Measurements from ENCODE around the gene NPHP4. TPM values are rescaled to one million over a fixed set of nuclear protein-coding genes. Genes with fewer than 3 reads are reported as not detected.
A peak's percentile ranks its signal among the peaks of the same experiment; 100 is the strongest.

NPHP4 gene
- polyA plus RNA-seq, result 0.71 TPM

DNA sequence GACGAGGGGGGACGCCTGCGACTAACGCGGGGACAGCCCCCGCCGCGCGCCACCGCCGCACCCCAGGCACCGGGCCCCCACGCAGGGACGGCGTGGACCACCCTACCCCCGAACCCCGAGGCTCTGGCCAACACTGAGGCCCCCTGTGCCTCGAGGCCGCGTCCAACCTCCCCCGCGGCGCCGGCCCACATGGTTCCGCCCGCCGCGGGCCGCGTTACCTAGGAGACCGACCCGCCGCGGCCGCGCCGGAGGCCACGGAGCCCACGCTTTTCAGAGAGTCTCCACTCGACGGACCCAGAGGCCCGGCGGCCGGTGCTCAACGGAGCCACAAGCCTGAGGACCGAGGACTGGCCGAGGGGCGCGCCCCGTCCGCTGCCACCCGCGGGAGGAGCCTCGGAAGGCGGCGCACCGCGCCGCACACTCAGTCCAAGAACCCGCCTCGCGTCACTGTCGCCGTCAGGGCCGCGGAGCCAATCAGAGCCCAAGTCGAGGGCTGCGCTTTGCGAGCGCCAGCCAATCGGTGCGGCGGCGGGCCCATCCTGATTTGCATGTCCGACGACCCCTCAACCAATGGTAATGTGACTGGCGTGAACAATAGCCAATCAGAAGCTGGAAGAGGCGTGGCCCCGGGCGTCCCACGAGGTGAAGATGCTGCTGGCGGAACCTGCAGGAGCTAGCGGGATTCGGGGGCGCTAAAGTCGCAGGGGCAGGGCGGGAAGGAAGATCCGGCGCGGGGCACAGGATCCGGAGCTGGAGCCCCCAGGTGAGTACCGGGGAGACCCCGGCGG lies at the start of gene NPHP4:
NPHP4 (minus strand) TSS at position 400 of the 788 bp plus-strand sequence. CDS start 6,136 bp downstream, outside the sequence.
- Mint-ChIP-seq H3K9me3 (no peaks in the 10 kb centered on the region), H3K36me3 (no peaks in the 10 kb centered on the region), H3K4me3 (peak within 1 kb of the TSS; percentile 94 to 98 (median 96)), H3K27me3 (peaks cover 2% of the 10 kb centered on the region), H3K27ac (peak within 1 kb of the TSS; percentile 88 to 97 (median 94)), H3K4me1 (peaks cover 17 to 24% (median 19%) of the 10 kb centered on the region in 3 donors)

DNA sequence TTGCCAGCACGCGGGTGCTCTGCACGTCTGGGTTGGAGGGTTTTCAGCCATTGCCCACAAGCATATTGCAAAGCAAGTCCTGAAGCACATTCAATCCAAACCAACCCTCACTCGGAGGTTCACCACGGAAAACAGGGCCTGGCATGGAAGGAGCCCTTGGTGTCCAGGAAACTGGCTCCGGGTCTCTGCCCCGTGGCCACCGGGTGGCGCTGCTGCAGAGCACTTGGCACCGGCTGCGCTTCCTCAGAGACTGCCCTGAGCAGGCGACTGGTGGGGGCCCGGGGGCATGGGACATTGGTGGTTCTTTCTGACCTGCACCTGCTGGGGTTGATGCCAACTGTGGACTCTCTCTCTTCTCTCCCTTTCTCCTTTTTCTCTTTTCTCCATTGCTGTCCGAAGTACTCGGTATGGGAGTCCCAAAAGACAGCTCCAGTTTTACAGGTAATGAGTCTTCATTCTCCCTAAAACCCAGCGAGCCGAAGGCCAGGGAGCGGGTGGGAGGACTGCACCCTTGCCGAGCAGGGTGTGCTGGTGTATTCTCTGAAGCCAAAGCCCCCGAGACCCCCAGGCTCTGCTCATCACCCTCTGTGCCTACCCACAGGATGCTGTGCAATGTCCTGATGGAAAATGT lies 49.3 kb upstream of the NPHP4 start:
- Mint-ChIP-seq H3K4me3 (no peak overlapping the region), H3K36me3 (no peaks in the 10 kb centered on the region), H3K27me3 (no peaks in the 10 kb centered on the region), H3K9me3 (no peaks in the 10 kb centered on the region), H3K27ac (no peak overlapping the region), H3K4me1 (peaks cover 7 to 12% (median 8%) of the 10 kb centered on the region in 3 donors)

DNA sequence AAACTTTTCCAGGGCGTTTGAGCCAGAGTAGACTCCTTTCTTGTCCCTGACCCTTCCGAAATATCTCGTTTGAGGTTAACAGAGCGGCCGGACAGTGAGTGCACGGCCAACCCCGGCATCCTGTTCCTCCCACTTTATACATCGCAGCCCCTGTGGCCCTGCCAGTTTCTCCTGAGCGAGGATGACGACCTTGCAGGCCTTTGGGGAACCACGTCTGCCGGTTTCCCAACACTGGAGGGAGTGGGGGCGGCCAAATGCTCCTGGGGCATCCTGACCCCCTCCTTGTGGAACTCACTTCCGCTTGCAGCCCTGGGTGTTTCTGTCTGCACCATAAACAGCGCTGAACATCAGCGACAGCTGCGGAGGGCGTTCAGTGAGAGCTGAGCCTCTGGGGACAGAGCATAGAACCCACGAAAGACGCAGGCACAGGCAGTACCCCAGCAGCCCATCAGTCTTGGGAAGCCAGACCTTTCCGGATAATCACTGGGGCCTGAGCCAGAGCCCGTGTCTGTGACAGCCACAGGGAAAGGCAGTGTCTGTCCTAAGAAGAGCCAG lies 48.7 kb upstream of the NPHP4 start:
- H3K4me3 Mint-ChIP-seq, result no peak overlapping the region
- H3K9me3 Mint-ChIP-seq, result no peaks in the 10 kb centered on the region
- H3K27me3 Mint-ChIP-seq, result no peaks in the 10 kb centered on the region
- H3K4me1 Mint-ChIP-seq, result peaks cover 7 to 15% (median 11%) of the 10 kb centered on the region in 3 donors
- no peaks in the 10 kb centered on the region for H3K36me3 Mint-ChIP-seq
- peak overlapping the region in 1 of 3 donors; percentile 23 for H3K27ac Mint-ChIP-seq

DNA sequence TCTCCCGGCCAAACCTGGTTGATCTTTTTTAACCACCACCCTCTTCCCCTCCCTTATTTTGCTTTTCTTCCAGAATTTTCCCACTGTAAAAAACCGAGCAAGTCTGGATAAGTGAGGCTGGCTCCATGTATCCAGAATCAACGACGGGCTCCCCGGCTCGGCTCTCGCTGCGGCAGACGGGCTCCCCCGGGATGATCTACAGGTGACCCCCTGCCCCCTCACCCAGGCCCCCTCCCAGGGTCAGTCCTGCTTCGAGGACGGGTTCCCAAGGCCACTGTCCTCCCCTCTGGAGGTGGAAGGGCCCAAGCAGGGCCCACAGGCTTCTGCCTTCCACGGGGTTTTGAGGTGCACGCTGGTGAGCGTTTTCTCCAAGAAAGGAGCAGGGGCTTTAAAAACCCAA lies 48.2 kb upstream of the NPHP4 start:
- no peak overlapping the region for H3K27ac Mint-ChIP-seq
- H3K36me3 Mint-ChIP-seq, result no peaks in the 10 kb centered on the region
- no peaks in the 10 kb centered on the region for H3K27me3 Mint-ChIP-seq

DNA sequence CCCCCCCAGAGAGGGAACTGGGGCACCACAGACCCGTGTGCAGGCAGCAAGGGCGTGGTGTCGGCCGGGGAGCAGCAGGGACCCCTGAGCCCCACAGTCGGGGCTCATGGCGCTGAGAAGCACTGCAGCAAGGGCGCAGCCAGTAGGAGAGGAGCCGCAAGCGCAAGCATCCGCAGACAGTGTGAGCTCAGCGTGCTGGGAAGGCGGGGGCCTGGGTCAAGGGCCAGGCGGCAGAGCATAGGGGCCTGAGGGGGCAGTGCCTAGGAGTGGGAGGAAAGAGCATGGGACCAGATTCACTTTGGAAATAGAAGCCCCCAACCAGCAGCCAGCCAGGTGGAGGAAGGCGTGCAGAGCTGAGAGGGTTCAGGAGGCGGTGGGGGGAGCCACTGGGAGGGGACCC lies 46.8 kb upstream of the NPHP4 start:
- peaks cover 1% of the 10 kb centered on the region for H3K36me3 Mint-ChIP-seq
- peaks cover 7 to 19% (median 17%) of the 10 kb centered on the region in 3 donors for H3K4me1 Mint-ChIP-seq
- peak overlapping the region in 1 of 3 donors; percentile 71 for H3K27ac Mint-ChIP-seq
- no peaks in the 10 kb centered on the region for H3K9me3 Mint-ChIP-seq
- H3K4me3 Mint-ChIP-seq, result no peak overlapping the region
- H3K27me3 Mint-ChIP-seq, result no peaks in the 10 kb centered on the region

More for the DNA sequence above, 48.2 kb upstream of the NPHP4 start:
- Mint-ChIP-seq H3K9me3 (no peaks in the 10 kb centered on the region), H3K4me3 (no peak overlapping the region), H3K4me1 (peaks cover 7 to 15% (median 15%) of the 10 kb centered on the region in 3 donors)

DNA sequence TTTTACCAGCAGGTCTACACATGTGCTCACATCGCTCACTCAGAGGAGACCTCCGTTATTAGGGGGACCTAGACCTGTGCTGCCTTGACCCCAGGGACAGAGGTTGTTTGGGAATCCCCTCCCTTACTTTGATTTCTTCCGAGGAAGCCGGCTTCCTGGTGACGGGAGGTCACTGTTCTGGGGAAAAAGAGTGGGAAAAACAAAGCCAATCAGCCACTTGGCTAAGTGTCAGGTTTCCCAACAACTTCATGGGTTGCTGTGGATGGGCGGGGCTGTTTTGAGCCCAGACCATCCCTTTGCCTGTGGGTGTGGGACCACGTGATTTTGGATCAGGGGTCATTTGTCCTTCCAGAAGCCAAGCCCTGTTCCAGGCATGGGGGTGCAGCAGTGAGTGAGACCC lies 46.4 kb upstream of the NPHP4 start:
- Mint-ChIP-seq H3K36me3 (peaks cover 1% of the 10 kb centered on the region), H3K9me3 (no peaks in the 10 kb centered on the region), H3K27ac (peak overlapping the region in 1 of 3 donors; percentile 71), H3K4me3 (no peak overlapping the region), H3K4me1 (peaks cover 7 to 19% (median 17%) of the 10 kb centered on the region in 3 donors), H3K27me3 (no peaks in the 10 kb centered on the region)

DNA sequence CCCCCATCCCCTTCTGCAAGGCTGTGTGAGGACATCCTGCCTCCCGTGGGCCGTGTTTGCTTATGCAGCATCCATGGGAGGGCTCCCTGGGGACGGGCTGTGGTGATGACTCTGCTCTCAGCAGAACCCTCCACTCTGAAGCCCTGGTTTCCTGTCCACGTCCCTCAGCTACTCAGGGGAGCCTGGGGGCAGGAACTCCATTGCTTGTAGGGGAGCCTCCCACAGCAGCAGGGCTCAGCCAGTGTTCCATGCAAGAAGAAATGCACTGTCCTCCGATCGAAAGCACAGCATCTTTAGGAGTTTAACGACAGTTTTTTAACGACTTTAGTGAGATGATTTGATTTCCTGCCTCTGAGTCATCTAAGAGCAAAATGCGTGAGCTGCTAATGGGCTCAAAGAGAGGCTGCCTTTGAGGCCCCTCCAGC lies 45.1 kb upstream of the NPHP4 start:
- Mint-ChIP-seq H3K36me3 (peaks cover 6% of the 10 kb centered on the region), H3K4me3 (no peak overlapping the region), H3K27ac (peak overlapping the region in 1 of 3 donors; percentile 28), H3K27me3 (no peaks in the 10 kb centered on the region), H3K9me3 (no peaks in the 10 kb centered on the region), H3K4me1 (peaks cover 12 to 27% (median 22%) of the 10 kb centered on the region in 3 donors)

DNA sequence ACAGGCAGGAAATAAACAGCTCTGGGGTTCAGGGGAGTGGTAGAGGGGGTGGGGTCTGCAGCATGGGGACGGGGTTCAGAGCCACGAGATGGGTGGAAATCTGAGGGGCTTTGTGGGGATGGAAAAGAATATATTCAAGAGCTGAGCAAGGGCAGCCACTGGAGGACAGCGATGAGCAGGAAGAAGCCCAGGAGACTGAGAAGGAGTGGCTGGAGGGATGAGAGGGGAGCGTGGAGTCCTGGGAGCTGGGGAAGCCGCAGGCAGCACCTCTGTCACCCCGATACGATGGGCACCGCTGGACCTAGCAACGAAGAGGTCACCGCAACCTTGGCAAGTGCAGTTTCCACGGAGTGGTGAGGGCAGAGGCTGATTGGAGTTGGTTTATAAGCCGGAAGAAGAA lies 43.5 kb upstream of the NPHP4 start:
- Mint-ChIP-seq H3K36me3 (peaks cover 6% of the 10 kb centered on the region), H3K27ac (no peak overlapping the region), H3K27me3 (no peaks in the 10 kb centered on the region), H3K4me1 (peaks cover 17 to 32% (median 25%) of the 10 kb centered on the region in 3 donors), H3K4me3 (no peak overlapping the region), H3K9me3 (no peaks in the 10 kb centered on the region)

DNA sequence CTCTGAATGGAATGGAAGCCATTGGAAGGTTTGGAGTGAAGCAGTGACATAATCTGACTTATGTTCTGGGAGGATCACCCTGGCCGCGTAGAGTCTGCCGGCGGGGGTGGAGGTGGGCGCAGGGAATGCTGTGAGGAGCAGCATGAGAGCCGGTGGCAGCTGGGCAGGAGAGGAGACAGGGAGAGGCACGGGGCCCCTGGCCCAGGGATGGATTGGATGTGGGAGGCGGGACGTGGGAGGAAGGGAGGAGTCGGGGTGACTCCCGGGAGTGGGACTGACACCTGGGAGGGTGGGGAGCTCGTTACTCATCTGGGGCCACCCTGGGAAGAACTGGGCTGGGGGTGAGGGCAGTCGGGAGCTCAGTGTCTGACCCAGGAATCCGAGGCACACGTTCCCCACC lies 43.1 kb upstream of the NPHP4 start:
- H3K9me3 Mint-ChIP-seq, result no peaks in the 10 kb centered on the region
- peaks cover 6% of the 10 kb centered on the region for H3K36me3 Mint-ChIP-seq
- no peak overlapping the region for H3K4me3 Mint-ChIP-seq
- peaks cover 21 to 36% (median 29%) of the 10 kb centered on the region in 3 donors for H3K4me1 Mint-ChIP-seq
- H3K27me3 Mint-ChIP-seq, result no peaks in the 10 kb centered on the region
- H3K27ac Mint-ChIP-seq, result peak overlapping the region in 1 of 3 donors; percentile 37

DNA sequence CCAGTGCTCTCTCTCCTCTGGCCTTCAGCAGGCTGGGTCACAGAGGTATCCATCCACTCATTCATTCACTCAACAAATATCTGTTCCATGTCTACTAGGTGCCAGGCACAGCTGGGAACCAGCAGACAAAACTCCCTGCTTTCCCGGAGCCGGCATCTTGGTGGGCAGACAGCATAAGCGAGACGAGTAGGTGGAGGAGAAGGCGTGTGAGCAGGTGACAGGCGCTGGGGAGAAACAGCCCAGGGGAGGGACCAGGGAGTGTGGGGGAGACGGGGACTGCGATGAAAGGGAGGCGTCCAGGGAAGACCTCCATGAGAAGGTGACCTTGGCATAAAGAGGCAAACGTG lies 42.5 kb upstream of the NPHP4 start:
- no peaks in the 10 kb centered on the region for H3K27me3 Mint-ChIP-seq
- peaks cover 6% of the 10 kb centered on the region for H3K36me3 Mint-ChIP-seq
- H3K9me3 Mint-ChIP-seq, result no peaks in the 10 kb centered on the region
- H3K4me3 Mint-ChIP-seq, result no peak overlapping the region
- peak overlapping the region in 2 of 3 donors; percentile 37 to 85 for H3K27ac Mint-ChIP-seq
- H3K4me1 Mint-ChIP-seq, result peaks cover 22 to 42% (median 32%) of the 10 kb centered on the region in 3 donors

DNA sequence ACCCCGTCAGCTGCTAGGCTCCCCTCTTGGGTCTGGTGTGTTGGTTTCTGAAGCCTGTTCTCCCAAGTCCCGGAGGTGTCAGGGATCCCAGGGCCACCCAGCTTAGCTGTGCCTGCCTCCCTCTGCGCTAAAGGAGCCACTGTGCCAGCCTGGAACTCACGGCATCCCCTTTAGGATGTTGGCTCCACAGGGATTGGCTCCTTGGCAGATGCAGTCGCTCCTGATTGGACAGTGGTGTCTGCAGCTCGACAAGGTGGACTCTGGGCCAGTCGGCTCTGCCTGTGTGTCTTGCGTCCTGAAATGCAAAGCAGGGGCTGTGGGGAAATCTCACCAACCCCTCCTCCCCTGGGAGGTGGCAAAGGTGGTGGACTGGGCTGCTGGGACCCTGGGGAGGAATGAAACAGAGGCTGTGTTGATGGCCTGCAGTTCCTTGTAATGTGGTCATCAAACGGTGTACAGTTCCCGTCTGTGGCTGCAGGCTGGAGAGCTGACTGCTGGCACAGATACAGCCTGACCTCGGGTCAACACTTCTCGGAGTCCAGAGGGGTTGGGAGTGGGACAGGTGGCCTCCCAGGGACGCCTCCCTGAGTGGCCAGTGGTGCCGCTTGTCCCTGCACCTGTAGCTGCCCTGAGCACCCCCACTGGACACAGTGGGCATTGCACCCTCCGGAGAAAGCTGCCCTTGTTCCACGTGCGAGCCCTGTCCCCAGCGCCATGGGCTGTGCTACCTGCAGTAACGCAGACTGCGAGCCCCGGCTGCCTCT lies 41.9 kb upstream of the NPHP4 start:
- Mint-ChIP-seq H3K4me3 (no peak overlapping the region), H3K4me1 (peaks cover 22 to 45% (median 34%) of the 10 kb centered on the region in 3 donors), H3K27me3 (no peaks in the 10 kb centered on the region), H3K9me3 (no peaks in the 10 kb centered on the region), H3K36me3 (peaks cover 6% of the 10 kb centered on the region), H3K27ac (no peak overlapping the region)

DNA sequence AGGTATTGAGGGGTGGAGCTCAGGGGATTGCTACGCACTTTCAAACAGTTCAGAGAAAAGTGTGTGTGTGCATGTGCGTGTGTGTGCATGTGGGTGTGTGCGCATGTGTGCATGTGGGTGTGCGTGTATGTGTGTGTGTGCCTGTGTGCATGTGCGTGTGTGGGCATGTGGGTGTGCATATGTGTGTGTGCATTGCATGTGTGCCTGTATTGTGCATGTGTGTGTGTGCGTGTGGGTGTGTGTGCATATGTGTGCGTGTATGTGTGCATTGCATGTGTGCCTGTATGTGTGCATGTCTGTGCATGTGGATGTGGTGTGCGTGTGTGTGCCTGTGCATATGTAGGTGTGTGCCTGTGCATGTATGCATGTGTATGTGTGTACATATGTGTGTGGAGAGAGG lies 40.9 kb upstream of the NPHP4 start:
- H3K4me3 Mint-ChIP-seq, result no peak overlapping the region
- H3K9me3 Mint-ChIP-seq, result no peaks in the 10 kb centered on the region
- H3K27me3 Mint-ChIP-seq, result no peaks in the 10 kb centered on the region
- peaks cover 6% of the 10 kb centered on the region for H3K36me3 Mint-ChIP-seq
- peak overlapping the region in 1 of 3 donors; percentile 55 for H3K27ac Mint-ChIP-seq
- peaks cover 28 to 54% (median 38%) of the 10 kb centered on the region in 3 donors for H3K4me1 Mint-ChIP-seq

DNA sequence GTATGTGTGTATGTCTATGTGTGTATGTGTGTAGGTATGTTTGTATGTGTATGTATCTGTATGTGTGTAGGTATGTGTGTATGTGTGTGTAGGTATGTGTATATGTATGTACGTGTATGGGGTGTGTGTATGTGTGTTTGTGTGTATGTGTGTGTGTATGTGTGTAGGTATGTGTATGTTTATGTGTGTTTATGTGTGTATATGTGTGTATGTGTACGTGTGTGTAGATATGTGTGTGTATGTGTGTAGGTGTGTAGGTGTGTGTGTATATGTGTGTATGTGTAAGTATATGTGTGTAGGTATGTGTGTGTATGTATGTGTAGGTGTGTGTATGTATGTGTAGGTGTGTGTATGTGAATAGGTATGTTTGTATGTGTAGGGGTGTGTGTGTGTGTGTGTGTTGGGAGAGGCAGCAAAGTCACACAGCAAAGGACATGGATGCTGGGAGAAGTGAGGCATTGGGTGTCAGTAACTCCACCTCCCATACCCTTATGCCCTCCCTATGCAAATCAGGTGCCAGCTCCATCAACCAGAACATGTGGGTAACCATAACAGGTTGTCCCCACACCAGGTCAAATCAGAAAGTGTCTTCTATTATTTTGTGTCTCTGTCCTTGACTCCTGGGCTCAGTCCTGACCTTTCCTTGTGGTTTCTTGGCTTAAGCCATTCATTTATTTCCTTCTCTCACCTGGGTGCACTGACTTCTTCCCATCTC lies 38.5 kb upstream of the NPHP4 start:
- Mint-ChIP-seq H3K4me1 (peaks cover 30 to 51% (median 36%) of the 10 kb centered on the region in 3 donors), H3K36me3 (peaks cover 6% of the 10 kb centered on the region), H3K9me3 (no peaks in the 10 kb centered on the region), H3K4me3 (peak overlapping the region in 3 of 4 donors; percentile 12 to 50 (median 35)), H3K27me3 (no peaks in the 10 kb centered on the region), H3K27ac (peak overlapping the region in 2 of 3 donors; percentile 59 to 60)

DNA sequence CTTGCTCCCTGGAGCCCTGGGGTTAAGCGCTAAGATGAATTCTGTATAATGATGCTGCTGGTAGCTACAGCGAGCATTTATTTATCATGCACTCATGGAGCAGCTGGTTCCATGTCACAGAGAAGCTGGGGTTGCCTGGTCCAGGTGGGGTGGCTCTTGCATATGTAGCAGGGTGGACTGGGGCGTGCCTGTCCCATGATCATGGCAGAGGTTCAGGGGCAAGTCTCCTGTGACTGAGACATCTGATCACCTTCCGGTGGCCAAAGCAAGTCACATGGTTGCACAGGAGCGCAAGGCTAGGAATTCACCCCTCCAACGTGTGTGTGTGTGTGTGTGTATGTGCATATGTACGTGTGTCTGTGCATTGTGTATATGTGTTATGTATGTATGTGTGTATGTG lies 37.9 kb upstream of the NPHP4 start:
- H3K36me3 Mint-ChIP-seq, result peaks cover 5% of the 10 kb centered on the region
- H3K9me3 Mint-ChIP-seq, result no peaks in the 10 kb centered on the region
- H3K27me3 Mint-ChIP-seq, result no peaks in the 10 kb centered on the region
- H3K27ac Mint-ChIP-seq, result peak overlapping the region in 2 of 3 donors; percentile 59 to 60
- peak overlapping the region in 3 of 4 donors; percentile 12 to 50 (median 35) for H3K4me3 Mint-ChIP-seq
- H3K4me1 Mint-ChIP-seq, result peaks cover 30 to 50% (median 36%) of the 10 kb centered on the region in 3 donors

Data from IgD-negative memory B cell (primary cell).